NCI-H2081 (cell line): ENCODE measurements around the gene WDR37.
"Not testable (repeated sequence)": the region's sequence is repeated elsewhere in the genome, so short reads cannot be mapped to it uniquely, and the experiment has no call there.

Source experiments
- DNase-seq, 2 experiments: peaks; one replicate each; lab custom pipeline; 2025; lab: John Stamatoyannopoulos, UW

The WDR37 gene, protein sequence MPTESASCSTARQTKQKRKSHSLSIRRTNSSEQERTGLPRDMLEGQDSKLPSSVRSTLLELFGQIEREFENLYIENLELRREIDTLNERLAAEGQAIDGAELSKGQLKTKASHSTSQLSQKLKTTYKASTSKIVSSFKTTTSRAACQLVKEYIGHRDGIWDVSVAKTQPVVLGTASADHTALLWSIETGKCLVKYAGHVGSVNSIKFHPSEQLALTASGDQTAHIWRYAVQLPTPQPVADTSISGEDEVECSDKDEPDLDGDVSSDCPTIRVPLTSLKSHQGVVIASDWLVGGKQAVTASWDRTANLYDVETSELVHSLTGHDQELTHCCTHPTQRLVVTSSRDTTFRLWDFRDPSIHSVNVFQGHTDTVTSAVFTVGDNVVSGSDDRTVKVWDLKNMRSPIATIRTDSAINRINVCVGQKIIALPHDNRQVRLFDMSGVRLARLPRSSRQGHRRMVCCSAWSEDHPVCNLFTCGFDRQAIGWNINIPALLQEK

DNA sequence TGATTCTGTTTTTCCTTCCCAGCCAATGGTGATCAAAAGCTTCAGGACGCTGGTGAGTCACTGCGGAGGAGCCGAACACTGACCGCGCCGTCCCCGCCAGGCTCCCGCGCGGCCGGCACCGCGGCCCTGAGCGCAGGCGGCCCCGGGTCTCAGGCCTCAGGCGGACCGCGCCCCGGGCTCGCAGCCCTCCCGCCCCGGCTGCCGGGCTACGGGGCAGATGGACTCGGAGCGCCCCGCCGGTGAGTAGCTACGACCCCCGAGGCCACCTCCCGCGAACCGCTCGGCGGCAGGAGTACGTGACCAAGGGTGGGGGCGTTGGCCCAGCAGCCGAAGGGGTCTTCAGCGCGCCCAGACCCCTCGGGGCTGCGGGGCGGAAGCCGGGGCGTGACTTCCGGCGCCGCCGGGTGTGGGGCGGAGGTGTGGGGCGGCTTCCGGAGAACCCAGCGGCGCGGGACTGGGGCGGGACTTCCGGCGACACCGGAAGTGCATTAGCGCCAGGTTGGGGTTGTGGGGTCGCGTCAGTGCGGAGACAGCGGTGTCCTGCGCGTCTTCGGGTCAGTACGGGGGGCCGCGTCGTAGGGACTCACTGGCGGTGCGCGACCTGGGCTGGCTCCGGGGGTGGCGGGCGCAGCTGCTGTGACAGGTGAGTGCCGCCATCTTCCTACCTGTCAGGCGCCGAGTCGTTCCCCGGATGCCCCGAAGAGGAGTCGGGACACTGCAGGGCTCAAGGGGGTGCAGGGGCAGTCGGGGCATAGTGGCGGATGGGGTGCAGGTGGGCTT is at the start of gene WDR37:
Gene WDR37, plus strand, starts transcription at position 60 of the 780 bp plus-strand sequence. CDS start 15,771 bp downstream, outside the sequence.
- peak; percentile 70 to 72 for DNase-seq

DNA sequence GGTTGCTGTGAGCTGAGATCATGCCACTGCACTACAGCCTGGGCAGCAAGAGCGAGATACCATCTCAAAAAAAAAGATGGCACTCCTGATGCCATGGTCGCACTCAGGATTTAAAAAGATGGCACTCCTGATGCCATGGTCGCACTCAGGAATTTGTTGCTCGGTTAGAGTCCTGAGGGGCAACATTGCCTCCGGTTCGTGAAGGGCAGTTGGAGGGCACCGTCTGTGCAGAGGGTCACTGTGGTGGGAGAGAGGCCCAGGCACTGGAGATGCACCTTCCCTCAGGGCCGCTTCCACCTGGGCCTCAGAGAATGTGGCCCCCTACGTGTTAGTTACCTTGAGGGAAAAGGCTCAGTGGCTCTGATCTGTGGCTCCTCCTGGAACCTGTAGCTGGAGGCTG is 49.6 kb upstream of the WDR37 start:
- no peak for DNase-seq

DNA sequence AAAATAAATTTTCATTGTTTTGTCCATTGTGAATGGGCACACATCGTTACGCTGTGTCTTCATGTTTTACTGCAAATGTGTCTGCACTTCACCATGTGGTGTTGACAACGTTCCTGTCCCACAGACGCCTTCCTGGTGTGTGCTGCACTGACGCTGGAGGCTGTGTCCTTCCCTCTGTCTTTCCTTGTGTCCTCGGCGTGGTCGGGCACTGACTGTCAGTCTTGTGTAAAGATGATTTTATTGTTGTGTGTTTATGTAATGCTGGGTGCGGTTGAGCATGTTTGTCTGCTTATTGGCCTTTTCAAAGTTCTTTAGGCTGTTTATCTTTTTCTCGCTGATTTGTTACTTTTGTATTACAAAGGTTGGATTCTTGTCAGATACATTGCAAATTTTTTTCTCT is 48.6 kb upstream of the WDR37 start:
- no peak for DNase-seq

DNA sequence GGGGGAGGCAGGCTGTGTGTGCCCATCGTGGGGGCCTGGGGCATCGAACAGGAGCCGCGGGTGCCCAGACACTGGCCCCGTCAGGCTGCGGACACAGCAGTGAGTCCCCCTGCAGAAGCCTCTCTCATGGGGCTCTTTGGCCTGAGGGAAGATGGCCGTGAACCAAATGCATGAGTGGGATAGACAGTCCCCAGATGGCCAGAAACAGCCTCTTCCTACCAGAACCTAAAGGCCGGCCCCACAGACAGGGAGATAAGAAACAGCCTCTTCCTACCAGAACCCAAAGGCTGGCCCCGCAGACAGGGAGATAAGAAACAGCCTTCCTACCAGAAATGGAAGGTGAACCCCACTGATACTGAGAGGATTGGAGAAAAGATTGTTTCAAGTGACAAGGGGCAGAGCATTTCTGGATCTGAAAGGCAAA is 47.1 kb upstream of the WDR37 start:
- no peak for DNase-seq

DNA sequence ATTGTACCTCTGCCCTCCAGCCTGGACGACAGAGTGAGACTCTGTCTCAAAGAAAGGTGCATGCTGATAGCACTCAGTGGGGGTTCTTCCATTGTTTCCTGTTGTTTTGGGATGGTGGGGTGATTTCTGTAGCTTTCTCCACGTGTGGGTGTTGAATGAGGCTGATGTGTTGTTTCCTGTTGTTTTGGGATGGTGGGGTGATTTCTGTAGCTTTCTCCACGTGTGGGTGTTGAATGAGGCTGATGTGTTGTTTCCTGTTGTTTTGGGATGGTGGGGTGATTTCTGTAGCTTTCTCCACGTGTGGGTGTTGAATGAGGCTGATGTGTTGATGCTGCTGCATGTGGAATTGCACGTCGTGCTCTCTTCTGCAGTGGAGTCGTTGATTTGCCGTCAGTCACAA is 46.2 kb upstream of the WDR37 start:
- DNase-seq, result not testable (repeated sequence)

DNA sequence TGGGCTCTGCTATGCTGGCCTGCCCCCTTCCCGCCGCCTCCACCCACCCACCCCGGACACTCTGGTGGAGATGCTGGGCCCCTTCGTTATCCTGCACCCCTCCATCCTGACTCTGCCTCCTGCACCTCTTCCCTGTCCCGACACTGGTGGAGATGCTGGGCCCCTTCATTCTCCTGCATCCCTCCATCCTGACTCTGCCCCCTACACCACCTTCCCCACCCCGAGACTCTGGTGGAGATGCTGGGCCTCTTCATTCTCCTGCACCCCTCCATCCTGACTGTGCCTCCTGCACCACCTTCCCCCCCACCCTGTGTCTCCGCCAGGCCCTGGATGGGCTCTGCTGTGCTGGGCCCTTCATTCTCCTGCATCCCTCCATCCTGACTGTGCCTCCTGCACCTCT is 45.5 kb upstream of the WDR37 start:
- no peak for DNase-seq

DNA sequence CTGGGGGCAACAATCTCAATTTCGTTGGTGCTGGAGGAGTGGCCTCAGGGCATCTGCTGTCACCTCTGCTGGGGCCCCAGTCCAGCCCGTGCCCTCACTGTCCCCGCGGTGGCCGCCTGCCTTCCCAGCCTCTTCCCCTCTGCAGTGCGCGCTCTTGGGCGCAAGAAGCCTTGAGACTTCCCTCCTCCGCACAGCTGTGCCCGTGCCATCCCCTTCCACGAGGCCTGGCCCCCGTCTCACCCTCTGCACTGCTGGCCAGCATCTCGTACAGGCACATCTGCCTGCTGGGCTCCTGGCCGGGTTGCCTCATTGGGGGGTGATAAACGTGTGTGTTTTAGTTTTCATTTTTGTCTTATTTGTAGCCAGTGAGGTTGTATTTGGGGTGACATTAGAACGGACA is 44.5 kb upstream of the WDR37 start:
- DNase-seq, result no peak

DNA sequence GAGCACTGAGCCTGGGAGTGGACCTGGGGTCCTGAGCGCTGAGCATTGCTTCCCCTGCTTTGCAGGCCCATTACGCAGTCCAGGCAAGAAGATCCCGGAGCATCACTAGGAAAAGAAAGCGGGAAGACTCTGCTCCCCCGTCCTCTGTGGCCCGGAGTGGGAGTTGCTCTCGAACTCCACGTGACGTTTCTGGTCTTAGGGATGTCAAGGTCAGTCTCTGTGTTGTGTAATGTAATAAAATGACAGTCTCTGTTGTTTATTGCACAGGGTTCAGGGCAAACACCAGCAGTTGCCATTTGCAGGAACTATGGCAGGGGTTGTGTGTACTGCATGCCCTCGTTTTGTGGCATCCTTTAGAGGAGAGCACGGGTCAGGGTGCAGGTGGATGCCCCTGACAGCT is 40.5 kb upstream of the WDR37 start:
- DNase-seq, result no peak

DNA sequence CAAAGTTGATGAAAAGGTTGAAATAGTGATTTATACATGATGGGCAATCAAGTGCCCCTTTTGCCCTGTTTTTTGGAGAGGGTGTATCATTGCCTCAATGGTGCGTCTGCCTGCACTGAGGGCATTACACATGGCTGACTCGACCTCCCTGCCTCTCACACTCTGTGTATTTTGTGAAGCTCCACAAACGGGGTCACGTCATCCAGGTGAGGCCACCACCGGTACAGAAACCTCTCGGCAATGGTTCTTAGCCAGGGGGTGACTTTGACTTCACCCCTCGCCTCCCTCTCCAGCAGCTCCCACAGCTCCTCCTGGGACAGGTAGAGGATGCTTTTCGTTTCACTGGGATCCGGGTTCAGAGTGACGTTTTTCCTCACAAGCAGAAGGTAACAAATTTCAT is 36.8 kb upstream of the WDR37 start:
- DNase-seq, result no peak

DNA sequence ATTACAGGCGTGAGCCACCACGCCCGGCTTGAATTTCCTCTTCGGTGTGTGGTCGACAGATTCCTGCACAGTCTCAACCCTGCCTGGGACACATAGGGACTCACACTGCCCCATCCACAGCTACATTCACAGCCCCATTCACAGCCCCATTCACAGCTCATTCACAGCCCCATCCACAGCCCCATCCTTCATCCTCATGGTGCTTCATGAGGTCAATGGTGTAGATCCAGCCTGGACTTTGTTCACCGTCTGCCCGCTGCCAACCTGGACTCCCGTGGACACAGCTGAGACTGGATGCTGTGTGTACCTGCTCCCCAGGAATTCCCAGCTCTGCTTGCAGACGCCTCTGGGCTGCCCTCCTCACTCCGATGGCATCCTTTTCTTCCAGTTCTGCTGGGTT is 35.7 kb upstream of the WDR37 start:
- no peak for DNase-seq

DNA sequence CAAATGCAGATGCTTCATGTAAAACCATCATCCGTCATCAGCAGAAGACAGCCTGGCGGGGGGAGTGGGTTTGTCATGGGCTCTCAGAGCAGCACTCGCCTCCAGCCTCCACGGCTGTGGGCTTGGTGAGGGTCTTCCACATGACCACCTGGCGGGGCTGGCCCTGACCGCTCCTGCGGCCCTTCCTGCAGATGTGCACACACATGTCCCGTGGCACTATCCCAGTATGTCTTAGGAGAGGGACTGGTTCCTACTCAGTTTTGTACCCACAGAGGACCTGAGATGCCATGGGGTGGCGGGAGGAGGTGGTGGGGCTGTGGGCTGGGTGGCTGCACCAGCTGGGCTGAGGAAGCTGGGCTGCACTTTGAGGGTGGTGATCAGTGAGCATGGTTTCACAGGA is 35.2 kb upstream of the WDR37 start:
- DNase-seq, result no peak

DNA sequence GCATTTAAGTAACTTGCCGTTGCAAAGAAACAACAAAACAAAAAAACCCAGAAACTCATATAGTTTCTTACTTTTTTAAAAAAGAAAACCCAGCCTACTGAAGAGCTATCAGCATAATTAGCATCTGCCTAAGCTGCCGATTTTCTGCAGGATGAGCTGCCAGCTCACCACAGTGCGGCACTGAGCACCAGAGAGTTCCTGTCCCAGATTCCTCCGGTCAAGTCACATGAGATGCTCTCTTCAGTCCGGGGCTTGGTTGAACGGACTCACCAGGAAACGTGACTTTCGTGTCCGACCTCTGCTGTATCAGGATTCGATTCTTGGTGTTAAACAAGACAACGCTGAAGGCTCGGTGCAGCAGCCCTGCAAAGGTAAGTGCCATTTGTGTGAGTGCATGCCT is 33.8 kb upstream of the WDR37 start:
- no peak for DNase-seq

DNA sequence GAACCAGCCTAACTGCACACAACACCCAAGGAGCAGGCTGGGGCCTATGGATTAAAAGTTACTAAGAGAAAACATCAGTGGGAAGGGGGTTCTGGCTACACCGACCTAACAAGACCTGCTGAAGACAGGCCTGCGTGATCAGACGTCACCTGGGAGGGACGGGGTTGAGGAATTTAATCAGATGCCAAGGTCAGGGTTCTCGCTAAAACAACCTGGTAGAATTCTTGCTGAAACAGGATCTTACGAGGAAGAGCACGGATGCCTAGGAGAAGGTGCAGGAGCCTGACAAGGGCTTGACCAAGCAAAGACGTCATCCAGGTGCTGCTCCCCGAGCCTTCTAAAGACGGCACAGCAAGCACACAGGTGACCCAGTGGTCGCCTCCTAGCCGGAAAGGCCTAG is 32.1 kb upstream of the WDR37 start:
- DNase-seq, result no peak

DNA sequence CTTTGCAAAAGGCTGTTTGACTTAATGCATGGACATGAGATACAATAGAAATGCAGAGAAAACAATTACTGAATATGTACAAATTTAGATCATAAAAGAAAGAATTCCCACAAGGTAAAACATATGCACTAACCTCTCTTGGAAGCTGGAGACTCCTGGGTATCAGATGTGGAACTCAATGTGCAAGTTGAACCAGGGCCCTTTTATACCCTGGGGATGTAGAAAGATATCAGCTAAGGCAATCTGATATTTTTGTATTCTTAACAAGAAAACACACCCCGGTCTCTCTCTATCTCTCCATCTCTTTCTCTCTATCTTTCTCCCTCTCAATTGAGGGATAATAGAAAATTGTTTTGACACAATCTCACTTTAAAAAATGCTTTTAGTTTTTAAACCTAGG is 30.5 kb upstream of the WDR37 start, which contains the start of gene IDI2:
Gene IDI2, minus strand, starts transcription at position 177 of the 400 bp plus-strand sequence. CDS start 1,136 bp downstream, outside the sequence.
- no peak for DNase-seq

DNA sequence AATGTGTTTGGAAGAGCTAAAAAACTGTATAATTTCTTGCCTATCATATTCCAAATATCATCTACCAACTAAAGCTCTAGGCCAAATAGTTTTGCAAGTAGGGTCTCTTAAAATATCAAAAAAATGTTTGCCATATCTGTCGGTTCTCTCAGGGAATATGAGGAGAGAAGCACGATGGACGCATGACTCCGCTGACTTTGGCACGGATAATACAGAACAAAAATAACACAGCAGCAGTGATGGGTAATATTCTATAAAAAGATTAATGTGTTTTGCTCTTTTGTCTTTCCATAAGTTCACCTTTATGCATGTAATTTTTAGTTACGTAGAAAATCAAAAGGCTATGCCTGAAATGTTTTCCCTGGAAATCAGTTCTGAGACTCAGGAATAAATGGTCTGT is 29.6 kb upstream of the WDR37 start:
- DNase-seq, result no peak

DNA sequence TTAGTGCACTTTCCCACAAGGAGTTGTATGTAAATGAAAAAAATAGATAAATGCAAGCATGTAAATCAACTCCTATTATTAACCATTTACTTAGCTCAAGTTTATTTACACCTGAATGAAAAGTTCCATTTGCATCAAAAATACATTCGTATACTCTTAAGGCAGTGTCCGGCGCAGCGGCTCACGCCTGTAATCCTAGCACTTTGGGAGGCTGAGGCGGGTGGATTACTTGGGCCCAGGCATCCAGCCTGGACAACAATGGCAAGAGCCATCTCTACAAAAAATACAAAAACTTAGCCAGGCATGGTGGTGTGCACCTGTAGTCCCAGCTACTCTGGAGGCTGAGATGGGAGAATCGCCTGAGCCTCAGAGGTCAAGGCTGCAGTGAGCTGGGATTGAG is 26.3 kb upstream of the WDR37 start:
- no peak for DNase-seq

DNA sequence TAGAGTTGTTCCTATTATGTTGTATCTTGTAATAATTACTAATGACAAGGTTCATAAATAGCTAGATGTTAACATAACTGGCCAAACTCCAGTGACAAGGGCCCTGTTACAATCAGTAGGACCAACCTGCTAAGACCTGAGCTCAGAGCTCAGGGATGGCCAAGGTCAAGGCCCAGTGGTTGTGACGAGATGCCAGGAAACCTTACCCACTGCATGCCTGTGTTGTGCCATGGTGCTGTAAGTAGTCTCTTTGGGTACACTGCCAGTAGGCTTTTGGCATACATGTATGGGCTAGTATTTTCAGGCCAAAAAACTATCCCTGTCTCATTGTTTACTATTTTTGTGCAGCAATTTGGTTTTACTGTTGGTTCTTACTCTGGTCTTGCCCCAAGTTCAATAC is 22.6 kb upstream of the WDR37 start:
- DNase-seq, result no peak

DNA sequence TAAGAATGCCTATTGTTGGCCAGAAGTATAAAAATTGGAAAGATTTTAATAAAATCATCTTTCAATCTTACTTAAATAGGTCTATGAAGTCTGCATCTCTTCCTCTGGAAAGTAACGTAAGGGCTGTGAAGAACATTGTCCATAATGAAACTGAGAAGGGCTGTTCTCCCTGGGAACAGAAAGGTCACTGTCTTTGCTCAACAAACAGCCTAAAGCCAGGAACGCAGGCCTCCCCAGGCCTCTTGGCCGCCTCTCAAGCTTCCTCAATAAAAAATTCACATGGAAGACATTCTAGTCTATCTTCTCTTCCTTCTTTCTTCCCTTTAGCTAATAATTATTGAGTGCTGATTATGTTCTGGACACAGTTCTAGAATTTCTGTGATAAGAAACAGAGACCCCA is 21.4 kb upstream of the WDR37 start:
- DNase-seq, result no peak

DNA sequence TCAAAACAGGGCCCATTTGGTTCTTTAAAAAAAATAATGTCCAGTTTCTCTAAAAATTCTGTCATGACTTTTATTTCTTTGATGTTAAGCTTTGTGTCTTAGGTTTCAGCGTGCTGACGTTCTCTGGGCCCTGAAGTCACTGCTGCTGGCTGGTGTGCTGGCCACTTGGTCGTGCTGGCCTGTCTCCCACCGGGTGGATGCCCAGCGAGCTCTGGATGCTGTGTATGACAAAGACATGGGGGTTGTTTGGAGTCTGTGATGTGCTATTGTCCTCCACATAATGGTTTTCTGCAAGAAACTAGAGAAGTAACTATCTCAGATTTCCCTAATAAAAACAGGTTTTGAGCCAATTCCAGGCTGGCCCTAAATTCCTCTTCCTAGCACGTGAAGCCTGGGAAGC is 21.0 kb upstream of the WDR37 start:
- no peak for DNase-seq

DNA sequence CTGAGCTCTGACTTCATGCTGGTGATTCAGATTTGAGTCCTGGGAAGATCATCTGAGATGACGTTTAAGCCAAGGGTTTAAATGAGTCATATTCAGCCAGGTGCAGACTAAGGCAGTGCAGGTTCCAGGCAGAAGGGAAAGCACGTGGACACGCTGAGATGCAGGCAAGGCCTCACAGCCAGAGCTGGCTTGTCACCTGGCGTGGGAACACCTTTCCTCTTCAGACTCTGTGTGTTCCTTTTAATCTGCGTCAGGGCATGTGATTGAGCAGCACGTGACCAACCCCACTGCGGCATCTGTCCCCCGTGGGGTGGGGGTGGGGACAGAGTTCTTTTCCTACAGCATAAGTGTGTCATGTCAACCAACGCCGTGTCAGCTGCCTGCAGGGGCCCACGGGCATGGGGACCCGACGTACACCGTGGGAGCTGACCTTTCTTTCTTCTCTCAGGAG is 19.8 kb upstream of the WDR37 start:
- DNase-seq, result no peak

DNA sequence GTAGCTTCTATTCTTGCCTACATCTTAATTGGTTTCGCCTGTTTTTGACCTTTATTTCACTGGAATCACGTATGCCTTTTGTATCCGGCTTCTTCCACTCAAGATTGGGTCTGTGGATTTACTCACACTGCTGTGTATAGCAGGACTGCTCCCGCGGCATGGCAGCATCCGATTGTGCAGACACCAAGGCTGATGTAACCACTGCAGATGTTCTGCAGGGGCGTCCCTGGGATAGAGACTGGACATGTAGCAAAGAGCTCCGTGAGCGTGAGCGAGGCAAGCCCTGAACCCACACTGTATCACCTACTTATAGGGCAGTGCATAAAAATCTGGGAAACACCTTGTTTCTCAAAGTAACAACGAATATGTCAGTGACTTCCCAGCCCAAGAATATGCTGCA is 19.1 kb upstream of the WDR37 start:
- DNase-seq, result no peak

DNA sequence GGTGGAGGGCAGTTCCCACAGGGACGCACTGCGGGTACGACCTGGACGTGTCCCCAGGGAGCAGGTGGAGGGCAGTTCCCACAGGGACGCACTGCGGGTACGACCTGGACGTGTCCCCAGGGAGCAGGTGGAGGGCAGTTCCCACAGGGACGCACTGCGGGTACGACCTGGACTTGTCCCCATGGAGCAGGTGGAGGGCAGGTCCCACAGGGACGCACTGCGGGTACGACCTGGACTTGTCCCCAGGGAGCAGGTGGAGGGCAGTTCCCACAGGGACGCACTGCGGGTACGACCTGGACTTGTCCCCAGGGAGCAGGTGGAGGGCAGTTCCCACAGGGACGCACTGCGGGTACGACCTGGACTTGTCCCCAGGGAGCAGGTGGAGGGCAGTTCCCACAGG is 17.4 kb upstream of the WDR37 start:
- DNase-seq, result not testable (repeated sequence)

DNA sequence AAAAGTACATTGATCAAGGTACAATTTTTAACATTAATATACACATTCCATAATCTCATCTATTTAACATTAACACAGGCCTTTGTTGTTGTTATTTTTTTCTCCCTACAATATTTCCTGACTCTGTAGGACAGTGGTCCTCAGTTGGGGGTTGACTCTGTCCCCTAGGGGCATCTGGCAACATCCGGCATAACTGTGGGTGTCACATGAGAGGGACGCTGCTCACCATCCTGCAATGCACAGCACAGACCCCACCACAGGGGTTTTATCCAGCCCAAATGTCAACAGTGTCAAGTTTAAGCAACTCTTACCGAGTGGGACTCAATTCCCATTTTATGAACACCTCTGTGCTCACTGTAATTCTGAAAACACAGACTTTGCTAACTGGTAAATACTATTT is 16.1 kb upstream of the WDR37 start:
- DNase-seq, result no peak
